Measurements from ENCODE around the gene LYG2. TPM values are rescaled to one million over a fixed set of nuclear protein-coding genes. Genes with fewer than 3 reads are reported as not detected.
"Not testable (repeated sequence)": the region's sequence is repeated elsewhere in the genome, so short reads cannot be mapped to it uniquely, and the experiment has no call there.

The LYG2 gene
- total and polyA plus RNA-seq, 8 donors: 0.16 TPM; not detected in 7

DNA sequence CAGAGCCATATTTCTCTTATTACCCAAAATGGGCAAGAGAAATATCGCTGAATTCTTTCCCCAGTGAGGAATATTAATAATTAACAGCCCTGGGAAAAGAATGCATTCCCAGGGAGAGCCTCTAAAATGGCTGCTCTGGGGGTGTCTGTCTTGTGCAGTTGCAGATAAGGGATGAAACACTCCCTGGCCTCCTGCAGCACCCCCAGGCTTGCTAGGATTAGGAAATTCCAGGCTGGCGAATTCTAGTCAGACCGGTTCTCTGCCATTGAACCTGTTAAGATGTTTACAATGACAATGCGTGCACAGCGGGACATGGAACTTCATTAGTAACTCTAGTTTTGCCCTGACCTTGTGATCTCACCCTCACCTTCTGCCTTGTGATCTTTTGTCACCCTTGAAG lies 50.0 kb downstream of the LYG2 start:
- no peaks in the 10 kb centered on the region for H3K27me3 ChIP-seq
- no peak for ATAC-seq
- TF ChIP-seq, protein P1, sequence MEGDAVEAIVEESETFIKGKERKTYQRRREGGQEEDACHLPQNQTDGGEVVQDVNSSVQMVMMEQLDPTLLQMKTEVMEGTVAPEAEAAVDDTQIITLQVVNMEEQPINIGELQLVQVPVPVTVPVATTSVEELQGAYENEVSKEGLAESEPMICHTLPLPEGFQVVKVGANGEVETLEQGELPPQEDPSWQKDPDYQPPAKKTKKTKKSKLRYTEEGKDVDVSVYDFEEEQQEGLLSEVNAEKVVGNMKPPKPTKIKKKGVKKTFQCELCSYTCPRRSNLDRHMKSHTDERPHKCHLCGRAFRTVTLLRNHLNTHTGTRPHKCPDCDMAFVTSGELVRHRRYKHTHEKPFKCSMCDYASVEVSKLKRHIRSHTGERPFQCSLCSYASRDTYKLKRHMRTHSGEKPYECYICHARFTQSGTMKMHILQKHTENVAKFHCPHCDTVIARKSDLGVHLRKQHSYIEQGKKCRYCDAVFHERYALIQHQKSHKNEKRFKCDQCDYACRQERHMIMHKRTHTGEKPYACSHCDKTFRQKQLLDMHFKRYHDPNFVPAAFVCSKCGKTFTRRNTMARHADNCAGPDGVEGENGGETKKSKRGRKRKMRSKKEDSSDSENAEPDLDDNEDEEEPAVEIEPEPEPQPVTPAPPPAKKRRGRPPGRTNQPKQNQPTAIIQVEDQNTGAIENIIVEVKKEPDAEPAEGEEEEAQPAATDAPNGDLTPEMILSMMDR (IDR thresholded peaks at IDR 0.05): no peak
- H3K36me3 ChIP-seq: no peaks in the 10 kb centered on the region
- 59 to 61% methylated on average over 5 of the region's 5 CpGs for WGBS, 2 donors
- H3K4me3 ChIP-seq: no peak overlapping the region
- no peaks in the 10 kb centered on the region for H3K4me1 ChIP-seq
- FAIRE-seq: no peak
- intact Hi-C loops (cut with DNase I): no loop called here
- no peak overlapping the region for H3K27ac ChIP-seq
- no peak for DNase-seq
- H3K9me3 ChIP-seq: no peaks in the 10 kb centered on the region

DNA sequence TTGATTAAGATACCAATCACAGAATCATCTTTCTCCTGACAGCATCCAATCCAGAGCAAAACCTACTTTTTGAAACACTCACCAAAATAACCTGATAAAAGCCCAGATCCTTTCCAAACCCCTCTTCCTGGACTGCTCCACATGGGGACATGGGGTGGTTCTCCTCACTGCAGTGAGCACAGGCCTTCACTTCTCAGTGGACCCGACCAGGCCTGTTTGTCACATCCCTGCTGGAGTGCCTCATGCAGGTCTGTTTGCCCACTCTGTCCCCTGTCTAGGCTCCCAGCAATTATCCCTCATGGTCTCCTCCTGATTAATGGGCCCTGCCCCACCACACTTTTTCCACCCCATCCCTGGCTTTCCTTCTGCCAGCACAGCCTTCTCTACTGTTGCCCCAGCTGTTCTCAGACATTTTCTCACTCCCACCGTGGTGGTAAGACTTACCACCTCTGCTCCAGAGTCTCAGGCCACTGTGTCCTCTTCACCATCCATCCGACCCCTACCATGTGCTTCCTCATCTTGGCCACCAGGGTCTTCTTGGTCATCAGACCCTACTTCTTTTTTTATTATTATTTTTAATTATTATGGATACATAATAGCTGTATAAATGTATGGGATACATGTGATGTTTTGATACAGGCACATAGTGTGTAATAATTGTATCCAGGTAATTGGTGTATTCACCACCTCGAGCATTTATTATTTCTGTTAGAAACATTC lies 53.3 kb downstream of the LYG2 start:
- no peak overlapping the region for H3K4me3 ChIP-seq
- H3K27ac ChIP-seq: no peak overlapping the region
- no peaks in the 10 kb centered on the region for H3K27me3 ChIP-seq
- DNase-seq: no peak
- H3K4me1 ChIP-seq: no peaks in the 10 kb centered on the region
- TF ChIP-seq, protein P1 (IDR thresholded peaks at IDR 0.05): no peak
- peaks cover 0 to 5% (median 0%) of the 10 kb centered on the region in 3 donors for H3K36me3 ChIP-seq
- intact Hi-C loops (cut with DNase I): no loop called here
- ATAC-seq: no peak
- no peaks in the 10 kb centered on the region for H3K9me3 ChIP-seq
- FAIRE-seq: no peak
- 86 to 95% methylated on average over 4 of the region's 4 CpGs for WGBS, 2 donors

DNA sequence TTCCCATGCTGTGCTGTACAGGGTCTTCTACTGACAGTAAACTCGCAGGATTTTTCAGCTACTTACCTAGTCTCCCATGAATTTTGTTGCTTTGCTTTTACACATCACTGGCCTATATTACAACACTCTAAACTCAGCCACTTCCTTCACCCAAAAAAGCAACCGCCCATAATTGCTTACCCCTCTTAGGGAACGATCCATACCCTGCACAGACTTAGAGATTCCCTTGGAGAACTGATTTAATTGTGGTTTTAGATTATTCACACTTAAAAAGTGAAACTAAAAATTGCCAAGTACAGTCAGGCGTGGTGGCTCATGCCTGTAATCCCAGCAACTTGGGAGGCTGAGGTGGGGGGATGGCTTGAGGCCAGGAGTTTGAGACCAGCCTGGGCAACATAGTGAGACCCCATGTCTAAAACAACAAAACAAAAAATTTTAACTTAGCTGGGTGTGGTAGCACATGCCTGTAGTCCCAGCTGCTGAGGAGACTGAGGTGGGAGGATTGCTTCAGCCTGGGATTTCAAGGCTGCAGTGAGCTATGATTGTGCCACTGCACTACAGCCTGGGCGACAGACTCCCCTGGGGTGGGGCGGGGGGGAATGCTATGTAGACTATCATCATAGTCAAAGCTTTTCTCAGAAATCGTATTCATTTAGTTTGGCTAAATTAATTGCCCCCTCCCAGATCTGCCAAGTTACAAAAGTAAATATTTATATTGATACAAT lies 55.2 kb downstream of the LYG2 start:
- TF ChIP-seq, protein P1 (IDR thresholded peaks at IDR 0.05): no peak
- peaks cover 0 to 22% (median 7%) of the 10 kb centered on the region in 3 donors for H3K36me3 ChIP-seq
- H3K27ac ChIP-seq: no peak overlapping the region
- no peaks in the 10 kb centered on the region for H3K9me3 ChIP-seq
- no peaks in the 10 kb centered on the region for H3K27me3 ChIP-seq
- DNase-seq: no peak
- H3K4me3 ChIP-seq: no peak overlapping the region
- 83 to 84% methylated on average over 7 of the region's 7 CpGs for WGBS, 2 donors
- intact Hi-C loops (cut with DNase I): no loop called here
- FAIRE-seq: no peak
- ATAC-seq: no peak
- H3K4me1 ChIP-seq: no peaks in the 10 kb centered on the region

DNA sequence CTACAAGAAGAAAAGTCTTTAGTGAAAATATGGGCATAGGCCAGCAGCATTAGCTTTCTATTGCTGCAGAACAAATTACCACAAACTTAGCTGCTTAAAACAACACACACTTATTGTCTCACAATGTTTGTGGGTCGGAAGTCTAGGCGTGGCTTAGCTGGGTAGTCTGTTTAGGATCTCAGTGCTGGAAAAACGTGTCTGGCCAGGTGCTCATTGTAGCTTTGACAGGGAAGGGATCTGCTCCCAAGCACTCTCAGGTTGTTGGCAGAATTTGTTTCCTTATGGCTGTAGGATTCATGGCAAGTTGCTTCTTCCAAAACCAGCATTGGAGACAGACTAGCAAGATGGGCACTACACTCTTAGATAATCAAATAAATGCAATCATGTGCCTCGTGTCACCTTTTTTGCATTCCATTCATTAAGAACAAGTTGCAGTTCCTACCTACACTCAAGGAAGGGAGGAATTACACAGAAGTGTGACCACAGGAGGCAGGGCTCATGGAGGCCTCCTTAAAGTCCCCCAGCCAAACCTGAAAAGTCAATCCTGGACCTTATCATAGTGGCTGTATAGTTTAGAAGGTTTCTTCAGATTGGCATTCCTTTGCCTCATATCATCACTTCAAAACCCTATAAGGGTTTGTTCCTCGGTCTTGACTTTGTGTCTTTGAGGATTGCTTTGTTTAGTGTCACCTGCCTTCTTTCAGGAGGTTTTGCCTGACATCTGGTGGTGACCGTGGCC lies 57.2 kb downstream of the LYG2 start:
- FAIRE-seq: no peak
- H3K9me3 ChIP-seq: no peaks in the 10 kb centered on the region
- 80 to 82% methylated on average over 6 of the region's 6 CpGs for WGBS, 2 donors
- no peak for DNase-seq
- peaks cover 0 to 25% (median 7%) of the 10 kb centered on the region in 3 donors for H3K36me3 ChIP-seq
- intact Hi-C loops (cut with DNase I): no loop called here
- TF ChIP-seq, protein P1 (IDR thresholded peaks at IDR 0.05): no peak
- H3K27ac ChIP-seq: no peak overlapping the region
- H3K4me3 ChIP-seq: no peak overlapping the region
- no peaks in the 10 kb centered on the region for H3K4me1 ChIP-seq
- H3K27me3 ChIP-seq: no peaks in the 10 kb centered on the region
- ATAC-seq: no peak

DNA sequence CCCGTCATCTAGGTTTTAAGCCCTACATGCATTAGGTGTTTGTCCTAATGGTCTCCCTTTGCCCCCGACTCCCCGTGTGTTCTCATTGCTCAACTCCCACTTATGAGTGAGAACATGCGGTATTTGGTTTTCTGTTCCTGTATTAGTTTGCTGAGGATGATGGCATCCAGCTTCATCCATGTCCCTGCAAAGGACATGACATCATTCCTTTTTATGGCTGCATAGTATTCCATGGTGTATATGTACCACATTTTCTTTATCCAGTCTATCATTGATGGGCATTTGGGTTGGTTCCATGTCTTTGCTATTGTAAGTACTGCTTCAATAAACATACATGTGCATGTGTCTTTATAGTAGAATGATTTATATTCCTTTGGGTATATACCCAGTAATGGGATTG lies 63.1 kb downstream of the LYG2 start:
- intact Hi-C loops (cut with DNase I); ATAC-seq: not testable (repeated sequence)

More for the DNA sequence above, 63.1 kb downstream of the LYG2 start:
- not testable (repeated sequence) for H3K4me1 ChIP-seq, H3K27ac ChIP-seq, H3K4me3 ChIP-seq, FAIRE-seq, H3K9me3 ChIP-seq, DNase-seq, H3K27me3 ChIP-seq
- peaks cover 0 to 23% (median 7%) of the 10 kb centered on the region in 3 donors for H3K36me3 ChIP-seq
- WGBS, 2 donors: 95 to 99% methylated on average over 4 of the region's 4 CpGs

Data from pancreas (tissue), 10 donors.